H1 (cell line): ENCODE measurements around the gene CTRL. TPM values are rescaled to one million over a fixed set of nuclear protein-coding genes. Genes with fewer than 3 reads are reported as not detected.
A peak's percentile ranks its signal among the peaks of the same experiment; 100 is the strongest.

Experiments
- CTCF ChIA-PET: fragments of 300-600 bp; sonication (Branson Sonifier 250); formaldehyde crosslinking; loops from one replicate; lab custom pipeline; 2021; ENCODE audit not compliant: partially characterized antibody; lab: Charles Lee
- POLR2A ChIA-PET: fragments of 300-600 bp; sonication (Branson Sonifier 250); formaldehyde crosslinking; loops from one replicate; lab custom pipeline; 2021; ENCODE audit warnings: inconsistent platforms; ENCODE audit not compliant: partially characterized antibody; lab: Charles Lee
- DNase-seq, 2 experiments: peaks; one replicate each; pipeline versions ENCODE4 v3.0.0 to v3.0.0-alpha.2; 2010 to 2022; ENCODE audit warnings: low spot score in 2 of 2, low read depth in 1 of 2, mixed read lengths in 1 of 2
- FAIRE-seq: peaks from 2 replicates; lab custom pipeline; 2011; peaks lifted over from hg19 to GRCh38; lab: Jason Lieb, UNC
- H2AFZ ChIP-seq: 2 replicates; pipeline ENCODE4 v1.8.1; 2012; ENCODE audit warnings: low read length, inconsistent platforms
- H2AK5ac ChIP-seq: 2 replicates; pipeline ENCODE4 v1.6.1; 2013; ENCODE audit warnings: low read depth, low read length
- H2BK120ac ChIP-seq: replicated peaks from 2 replicates; pipeline ENCODE3; 2013; ENCODE audit warnings: low read depth, low read length, inconsistent platforms
- H2BK12ac ChIP-seq: 2 replicates; pipeline ENCODE4 v1.6.1; 2013; ENCODE audit warnings: low read depth, low read length
- H2BK15ac ChIP-seq: 2 replicates; pipeline ENCODE4 v1.6.1; 2013; ENCODE audit warnings: low read length
- H2BK20ac ChIP-seq: 2 replicates; pipeline ENCODE4 v1.6.1; 2013; ENCODE audit warnings: low read length
- H2BK5ac ChIP-seq: 2 replicates; pipeline ENCODE4 v1.6.1; 2013; ENCODE audit warnings: low read depth, low read length
- H3K14ac ChIP-seq: 2 replicates; pipeline ENCODE4 v1.6.1; 2013; ENCODE audit warnings: inconsistent platforms; ENCODE audit not compliant: insufficient read length
- H3K18ac ChIP-seq: 2 replicates; pipeline ENCODE4 v1.6.1; 2013; ENCODE audit warnings: low read length; ENCODE audit errors: extremely low read depth
- H3K23ac ChIP-seq: 2 replicates; pipeline ENCODE4 v1.6.1; 2013; ENCODE audit warnings: inconsistent platforms; ENCODE audit not compliant: insufficient read length
- H3K23me2 ChIP-seq: 2 replicates; pipeline ENCODE4 v1.6.1; 2013; ENCODE audit warnings: low read depth, low read length
- H3K27ac ChIP-seq: 2 replicates; pipeline ENCODE4 v1.6.1; 2011; ENCODE audit warnings: low read depth, low read length, inconsistent platforms
- H3K27me3 ChIP-seq, 4 experiments: replicated peaks in 1 of 4; 1 replicate in 1 of 4; 2 replicates in 3 of 4; pipeline versions ENCODE4 v1.6.1 to v1.8.1; 2011 to 2013; ENCODE audit warnings: low read length in 3 of 4, mild to moderate bottlenecking in 3 of 4, inconsistent platforms in 2 of 4, mixed read lengths in 2 of 4, moderate library complexity in 1 of 4; ENCODE audit not compliant: control insufficient read depth in 3 of 4, insufficient read depth in 3 of 4; ENCODE audit errors: extremely low read depth in 1 of 4
- H3K36me3 ChIP-seq, 4 experiments: 2 replicates each; pipeline versions ENCODE4 v1.6.1 to v1.8.1; 2011 to 2013; ENCODE audit warnings: mild to moderate bottlenecking in 4 of 4, low read length in 3 of 4, moderate library complexity in 2 of 4, control low read depth in 1 of 4, inconsistent platforms in 1 of 4; ENCODE audit not compliant: insufficient read depth in 4 of 4, control insufficient read depth in 2 of 4
- H3K4ac ChIP-seq: replicated peaks from 2 replicates; pipeline ENCODE3; 2013; ENCODE audit warnings: low read length, low read depth, mixed read lengths, inconsistent platforms; ENCODE audit not compliant: insufficient read length
- H3K4me1 ChIP-seq, 4 experiments: replicated peaks in 1 of 4; 1 replicate in 1 of 4; 2 replicates in 3 of 4; pipeline versions ENCODE4 v1.6.1 to v1.8.1; 2011 to 2013; ENCODE audit warnings: low read length in 3 of 4, inconsistent platforms in 2 of 4, mixed read lengths in 1 of 4; ENCODE audit not compliant: insufficient read depth in 4 of 4, control insufficient read depth in 3 of 4
- H3K4me2 ChIP-seq, 2 experiments: 2 replicates each; pipeline versions ENCODE4 v1.6.1 to v1.8.1; 2011 to 2013; ENCODE audit warnings: low read depth in 2 of 2, low read length in 2 of 2, control low read depth in 1 of 2, inconsistent platforms in 1 of 2, mild to moderate bottlenecking in 1 of 2; ENCODE audit not compliant: insufficient read depth in 1 of 2
- H3K4me3 ChIP-seq, 4 experiments: fragments of 200-600, 300-600 bp in 1 of 4; sonication (generic), shearing (Covaris generic), sonication (Bioruptor Twin) in 1 of 4; 2 replicates each; pipeline versions ENCODE4 v1.5.1 to v1.8.1; 2011 to 2016; ENCODE audit warnings: low read length in 4 of 4, low read depth in 3 of 4, control low read depth in 2 of 4, inconsistent platforms in 2 of 4, mild to moderate bottlenecking in 2 of 4, mixed read lengths in 1 of 4, moderate library complexity in 1 of 4; ENCODE audit not compliant: insufficient read depth in 2 of 4; ENCODE audit errors: extremely low read depth in 1 of 4
- H3K56ac ChIP-seq: replicated peaks from 2 replicates; pipeline ENCODE3; 2013; ENCODE audit warnings: low read depth, mild to moderate bottlenecking, mixed read lengths, low read length, inconsistent platforms; ENCODE audit not compliant: insufficient read length
- H3K79me1 ChIP-seq: 2 replicates; pipeline ENCODE4 v1.6.1; 2013; ENCODE audit warnings: low read depth, low read length, control low read depth
- H3K79me2 ChIP-seq, 2 experiments: 2 replicates each; pipeline versions ENCODE4 v1.6.1 to v1.8.1; 2012 to 2013; ENCODE audit warnings: low read length in 2 of 2, mild to moderate bottlenecking in 2 of 2, inconsistent platforms in 1 of 2; ENCODE audit not compliant: insufficient read depth in 2 of 2, control insufficient read depth in 1 of 2
- H3K9ac ChIP-seq, 4 experiments: replicated peaks in 1 of 4; 1 replicate in 1 of 4; 2 replicates in 3 of 4; pipeline versions ENCODE4 v1.6.1 to v1.8.1; 2011 to 2013; ENCODE audit warnings: low read depth in 3 of 4, low read length in 3 of 4, control low read depth in 2 of 4, mild to moderate bottlenecking in 2 of 4, moderate library complexity in 2 of 4, inconsistent platforms in 1 of 4; ENCODE audit errors: extremely low read depth in 1 of 4
- H3K9me3 ChIP-seq, 2 experiments: 2 replicates each; pipeline versions ENCODE4 v1.6.1 to v1.8.1; 2012 to 2013; ENCODE audit warnings: mild to moderate bottlenecking in 2 of 2, moderate library complexity in 2 of 2, control low read depth in 1 of 2, inconsistent platforms in 1 of 2, low read depth in 1 of 2, low read length in 1 of 2, mixed read lengths in 1 of 2; ENCODE audit not compliant: insufficient read depth in 2 of 2
- H4K20me1 ChIP-seq, 2 experiments: replicated peaks in 1 of 2; 2 replicates each; pipeline versions ENCODE3 to v1.8.1; 2011 to 2013; ENCODE audit warnings: inconsistent platforms in 2 of 2, low read length in 2 of 2, mild to moderate bottlenecking in 1 of 2; ENCODE audit not compliant: insufficient read depth in 2 of 2, control insufficient read depth in 1 of 2
- H4K5ac ChIP-seq: 2 replicates; pipeline ENCODE4 v1.6.1; 2013; ENCODE audit warnings: low read length, low read depth, mixed read lengths, inconsistent platforms; ENCODE audit not compliant: insufficient read length
- H4K8ac ChIP-seq: 2 replicates; pipeline ENCODE4 v1.8.0; 2013; ENCODE audit warnings: mild to moderate bottlenecking, moderate library complexity, low read length, inconsistent platforms; ENCODE audit not compliant: insufficient read depth; ENCODE audit errors: extremely low read depth
- H4K91ac ChIP-seq: replicated peaks from 2 replicates; pipeline ENCODE3; 2013; ENCODE audit warnings: low read length, mixed read lengths, inconsistent platforms; ENCODE audit not compliant: insufficient read length
- SP4 ChIP-seq: IDR thresholded peaks from 2 replicates; pipeline ENCODE4 v1.6.1; 2012; ENCODE audit warnings: low read length, inconsistent platforms
- SRF ChIP-seq: IDR thresholded peaks from 2 replicates; pipeline ENCODE4 v1.6.1; 2011; ENCODE audit warnings: mild to moderate bottlenecking, low read depth, low read length, moderate library complexity
- WGBS, 2 experiments: shearing (Covaris generic) in 1 of 2; methylation state at CpG; one replicate each; pipeline versions ENCODE4 v1.1.6 to v1.1.7; 2013 to 2015; ENCODE audit warnings: low lambda C conversion rate in 2 of 2, mixed read lengths in 2 of 2, inconsistent platforms in 1 of 2, low coverage in 1 of 2, missing lambda C conversion rate in 1 of 2; ENCODE audit not compliant: insufficient replicate concordance in 2 of 2, insufficient coverage in 1 of 2, insufficient read length in 1 of 2; ENCODE audit errors: extremely low coverage in 1 of 2, missing lambda C conversion rate in 1 of 2; 5-methylcytosine and 5-hydroxymethylcytosine counted together
- polyA plus RNA-seq, 7 experiments: library from polyadenylated mRNA; depleted of rRNA in 3 of 7; stranded (reverse) in 5 of 7; unstranded in 2 of 7; fragments of >200 nt in 5 of 7; fragments of 200-250 nt in 2 of 7; gene quantifications; 1 replicate in 5 of 7; 2 replicates in 1 of 7; 4 replicates in 1 of 7; pipeline versions ENCODE4 v1.2.1 to v1.2.3, GENCODE V29; 2011 to 2013; ENCODE audit warnings: missing spikeins in 2 of 7, mixed read lengths in 2 of 7
- total RNA-seq: library from RNA; stranded (reverse); fragmentation: NEBNext Ultra II Directional; extraction: Animal tissue kit (Norgen Biotek cat#: 25700); gene quantifications from 2 replicates; pipeline ENCODE4 v1.2.1, GENCODE V29; 2021

Gene CTRL
- total and polyA plus RNA-seq, 2 of the 8 experiments (the other 6 are each of a cell fraction or from before 2014, with no cell fraction given) = 1.7 to 4.2 TPM

- H3K9me3 ChIP-seq = no peaks in the 10 kb centered on the region
- 0 out of 4 replicates have a peak, but pooled peaks cover 0 to 3% of the 10 kb centered on the region in 2 experiments for H3K79me2 ChIP-seq
- H2BK12ac ChIP-seq = 0 out of 2 replicates have a peak overlapping the region, but pooled peaks have one; percentile 20
- peaks cover 4% of the 10 kb centered on the region; the same call in 1 of the 2 replicates for H3K79me1 ChIP-seq
- H2BK20ac ChIP-seq = no peak overlapping the region
- no peaks in the 10 kb centered on the region for H3K27me3 ChIP-seq
- no peak overlapping the region for H2BK120ac ChIP-seq
- 5% methylated on average over 11 of the region's 13 CpGs; no CpG with 5 or more reads in 1 of the 2 experiments for WGBS, 2 experiments
- H4K20me1 ChIP-seq = peaks cover 0 to 14% of the 10 kb centered on the region in 2 experiments
- peaks cover 0 to 15% (median 8%) of the 10 kb centered on the region in 4 experiments; a peak in 5 of 7 replicates for H3K4me1 ChIP-seq
- no peaks in the 10 kb centered on the region for H3K36me3 ChIP-seq
- H2AFZ ChIP-seq = peak overlapping the region; percentile 33; the same call in 1 of the 2 replicates
- H3K23ac ChIP-seq = no peak overlapping the region
- 0 out of 2 replicates have a peak overlapping the region, but pooled peaks have one; percentile 25 for H3K18ac ChIP-seq
- 0 out of 2 replicates have a peak, but pooled peaks have one; percentile 50 for TF ChIP-seq SP4
- no peak for TF ChIP-seq SRF
- TF ChIP-seq, all 59 proteins: peak for 1
- H3K14ac ChIP-seq = no peak overlapping the region
- no peak overlapping the region; the same call in 1 of the 2 replicates for H2AK5ac ChIP-seq
- H4K91ac ChIP-seq = peak overlapping the region; percentile 92
- H3K9ac ChIP-seq = peak overlapping the region; percentile 59 to 78 (median 72)
- FAIRE-seq = no peak
- no peak overlapping the region for H3K4ac ChIP-seq
- DNase-seq = no peak
- H3K56ac ChIP-seq = peak overlapping the region; percentile 54
- H4K8ac ChIP-seq = peak overlapping the region; percentile 81
- peak overlapping the region; percentile 69 to 98 (median 92) for H3K4me3 ChIP-seq
- H2BK5ac ChIP-seq = peak overlapping the region; percentile 36; the same call in 1 of the 2 replicates
- no peak overlapping the region for H3K27ac ChIP-seq
- H4K5ac ChIP-seq = peak overlapping the region; percentile 34
- POLR2A ChIA-PET = interaction anchor here (0.6 to 4.2 kb wide), 31 partner anchors 9 to 301 kb away, joined by 3 to 47 read pairs (median 6); partner anchors contain the start of genes CENPT, DDX28, DPEP2 and DUS2
- CTCF ChIA-PET = interaction anchor here (0.9 to 27.1 kb wide), 21 partner anchors 12 to 414 kb away, joined by 3 to 623 read pairs (median 4); partner anchors contain the start of genes C16orf86, EDC4, ENKD1 and NRN1L
- no peak overlapping the region for H2BK15ac ChIP-seq
- H3K23me2 ChIP-seq = peaks cover 18% of the 10 kb centered on the region
- H3K4me2 ChIP-seq = peak overlapping the region; percentile 96
Measured at GRCh38 chr16:67935101-67935401, 3.4 kb upstream of the CTRL start.
